Left ventricle myocardium inferior (tissue), 1 donor: ENCODE results near the gene ZNRF2. TPM values are rescaled to one million over a fixed set of nuclear protein-coding genes. Genes with fewer than 3 reads are reported as not detected.

Source experiments
- DNase-seq: peaks from one replicate; pipeline ENCODE4 v3.0.0-alpha.2; 2020
- H3K27ac ChIP-seq: fragments of 200-600 bp; replicated peaks from 2 replicates; pipeline ENCODE4 v1.8.0; 2021
- H3K27me3 ChIP-seq: fragments of 200-600 bp; 2 replicates; pipeline ENCODE4 v1.8.0; 2021; ENCODE audit warnings: low read depth
- H3K36me3 ChIP-seq: fragments of 200-600 bp; 2 replicates; pipeline ENCODE4 v1.8.0; 2021
- H3K4me1 ChIP-seq: fragments of 200-600 bp; 2 replicates; pipeline ENCODE4 v1.8.0; 2021
- H3K4me3 ChIP-seq: fragments of 200-600 bp; 2 replicates; pipeline ENCODE4 v1.8.0; 2021; ENCODE audit warnings: mild to moderate bottlenecking, moderate library complexity
- H3K9me3 ChIP-seq: fragments of 200-600 bp; replicated peaks from 2 replicates; pipeline ENCODE4 v1.8.0; 2021
- intact Hi-C: fragments of 100-400 bp; cut with micrococcal nuclease; formaldehyde crosslinking; loops from one replicate; pipeline ENCODE4 v1.11.0; 2022
- total RNA-seq: library from RNA; stranded (reverse); fragmentation: NEBNext Ultra II Directional; extraction: Animal tissue kit (Norgen Biotek cat#: 25700); gene quantifications from one replicate; pipeline ENCODE4 v1.2.1, GENCODE V29; 2021
- TF ChIP-seq, protein P1 (sequence below): fragments of 200-600 bp; IDR thresholded peaks from 2 replicates; pipeline ENCODE4 v1.8.0; 2021; ENCODE audit warnings: antibody characterized with exemption, mild to moderate bottlenecking, borderline replicate concordance
- donor health status: DM: no; HTN: yes; CAD: no; lungs with severe emphysema.

The ZNRF2 gene
- total RNA-seq, 1 donor from 2014 or later, result 10.9 TPM

DNA sequence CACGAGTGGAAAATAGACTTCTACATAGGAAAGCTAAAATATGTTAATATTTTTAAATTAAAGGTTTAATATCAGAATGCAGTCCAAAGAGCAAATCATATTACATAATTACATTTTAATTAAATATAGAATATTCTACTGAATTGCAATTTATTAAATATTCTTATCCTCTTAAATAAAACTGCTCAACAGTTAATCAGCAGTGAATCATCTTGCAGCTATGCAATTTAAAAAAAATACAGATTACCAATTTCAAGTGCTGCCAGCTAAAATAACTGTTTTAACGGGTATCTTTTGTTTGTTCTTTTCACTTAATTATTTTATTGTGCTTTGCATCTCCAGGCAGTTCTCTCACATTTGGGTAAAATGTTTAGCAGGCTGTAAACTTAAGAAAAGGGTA is 82.2 kb downstream of the ZNRF2 start:
- no peaks in the 10 kb centered on the region for H3K4me1 ChIP-seq
- H3K27me3 ChIP-seq, result no peaks in the 10 kb centered on the region
- intact Hi-C loops, result no loop called here
- H3K36me3 ChIP-seq, result no peaks in the 10 kb centered on the region
- no peaks in the 10 kb centered on the region for H3K9me3 ChIP-seq
- DNase-seq, result no peak
- no peak overlapping the region for H3K27ac ChIP-seq
- TF ChIP-seq, protein P1, sequence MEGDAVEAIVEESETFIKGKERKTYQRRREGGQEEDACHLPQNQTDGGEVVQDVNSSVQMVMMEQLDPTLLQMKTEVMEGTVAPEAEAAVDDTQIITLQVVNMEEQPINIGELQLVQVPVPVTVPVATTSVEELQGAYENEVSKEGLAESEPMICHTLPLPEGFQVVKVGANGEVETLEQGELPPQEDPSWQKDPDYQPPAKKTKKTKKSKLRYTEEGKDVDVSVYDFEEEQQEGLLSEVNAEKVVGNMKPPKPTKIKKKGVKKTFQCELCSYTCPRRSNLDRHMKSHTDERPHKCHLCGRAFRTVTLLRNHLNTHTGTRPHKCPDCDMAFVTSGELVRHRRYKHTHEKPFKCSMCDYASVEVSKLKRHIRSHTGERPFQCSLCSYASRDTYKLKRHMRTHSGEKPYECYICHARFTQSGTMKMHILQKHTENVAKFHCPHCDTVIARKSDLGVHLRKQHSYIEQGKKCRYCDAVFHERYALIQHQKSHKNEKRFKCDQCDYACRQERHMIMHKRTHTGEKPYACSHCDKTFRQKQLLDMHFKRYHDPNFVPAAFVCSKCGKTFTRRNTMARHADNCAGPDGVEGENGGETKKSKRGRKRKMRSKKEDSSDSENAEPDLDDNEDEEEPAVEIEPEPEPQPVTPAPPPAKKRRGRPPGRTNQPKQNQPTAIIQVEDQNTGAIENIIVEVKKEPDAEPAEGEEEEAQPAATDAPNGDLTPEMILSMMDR, result no peak
- no peak overlapping the region for H3K4me3 ChIP-seq

DNA sequence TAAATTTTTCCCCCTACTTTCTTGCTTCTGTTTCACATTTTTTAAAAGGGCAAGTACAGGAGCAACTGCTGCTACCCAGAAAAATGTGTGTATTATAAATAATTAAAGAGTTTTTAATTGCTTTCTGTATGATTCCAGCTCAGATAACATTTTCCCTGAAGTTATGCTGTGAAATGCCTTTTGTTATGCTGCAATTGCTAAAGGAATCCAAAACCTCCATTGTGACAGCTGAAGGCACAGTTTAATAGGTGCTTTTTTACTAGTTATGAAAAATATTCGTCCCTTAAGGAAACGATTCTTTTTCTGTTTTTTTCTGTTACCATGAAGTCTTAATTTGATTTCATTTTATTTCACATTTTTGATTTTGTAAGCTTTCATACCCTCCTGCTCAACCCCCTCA is 83.2 kb downstream of the ZNRF2 start:
- Histone ChIP-seq H3K27me3 (no peaks in the 10 kb centered on the region), H3K36me3 (no peaks in the 10 kb centered on the region), H3K9me3 (no peaks in the 10 kb centered on the region), H3K4me1 (no peaks in the 10 kb centered on the region), H3K4me3 (no peak overlapping the region), H3K27ac (no peak overlapping the region)
- DNase-seq, result no peak
- intact Hi-C loops, result no loop called here
- TF ChIP-seq, protein P1, result no peak

DNA sequence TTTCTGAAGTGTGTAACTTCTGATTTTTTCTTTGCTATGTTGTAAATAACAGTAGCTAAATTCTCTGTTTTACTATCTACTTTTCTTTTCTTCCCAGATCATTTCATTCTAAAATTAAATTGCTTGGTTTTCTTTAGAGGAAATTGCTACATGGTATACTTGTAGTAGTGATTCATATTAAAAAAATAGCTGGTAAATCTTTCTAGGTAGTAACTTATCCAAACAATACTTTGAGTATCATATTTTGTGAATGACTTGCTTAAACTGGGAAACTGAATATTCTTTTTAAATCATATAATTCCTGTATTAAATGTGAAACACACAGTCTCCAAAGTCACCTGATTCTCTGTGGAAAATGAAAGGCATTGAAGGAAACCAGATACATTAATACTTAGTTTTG is 85.5 kb downstream of the ZNRF2 start:
- Histone ChIP-seq H3K9me3 (no peaks in the 10 kb centered on the region), H3K27me3 (no peaks in the 10 kb centered on the region), H3K4me1 (no peaks in the 10 kb centered on the region), H3K36me3 (no peaks in the 10 kb centered on the region), H3K27ac (no peak overlapping the region), H3K4me3 (no peak overlapping the region)
- DNase-seq, result no peak
- intact Hi-C loops, result no loop called here
- TF ChIP-seq, protein P1, result no peak

DNA sequence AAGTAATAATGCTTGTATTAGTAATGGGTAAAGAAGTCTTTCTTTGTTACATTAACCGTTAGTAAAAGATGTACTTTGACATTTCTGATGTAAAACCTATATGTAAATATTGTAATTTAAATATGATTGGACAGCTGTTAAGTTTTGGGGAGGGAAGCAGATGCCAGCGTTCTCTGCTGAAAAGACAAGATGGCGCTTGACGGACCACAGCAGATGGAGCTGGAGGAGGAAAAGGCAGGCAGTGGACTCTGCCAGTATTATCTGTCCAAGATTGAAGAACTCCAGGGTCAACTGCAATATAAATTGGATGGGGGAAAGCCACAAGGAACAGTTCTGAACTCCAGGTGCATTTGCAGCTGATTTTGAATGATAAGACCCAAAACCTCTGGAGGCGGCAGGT is 86.9 kb downstream of the ZNRF2 start:
- intact Hi-C loops, result no loop called here
- DNase-seq, result no peak
- TF ChIP-seq, protein P1, result no peak
- Histone ChIP-seq H3K9me3 (no peaks in the 10 kb centered on the region), H3K27me3 (no peaks in the 10 kb centered on the region), H3K27ac (no peak overlapping the region), H3K36me3 (no peaks in the 10 kb centered on the region), H3K4me3 (no peak overlapping the region), H3K4me1 (no peaks in the 10 kb centered on the region)

DNA sequence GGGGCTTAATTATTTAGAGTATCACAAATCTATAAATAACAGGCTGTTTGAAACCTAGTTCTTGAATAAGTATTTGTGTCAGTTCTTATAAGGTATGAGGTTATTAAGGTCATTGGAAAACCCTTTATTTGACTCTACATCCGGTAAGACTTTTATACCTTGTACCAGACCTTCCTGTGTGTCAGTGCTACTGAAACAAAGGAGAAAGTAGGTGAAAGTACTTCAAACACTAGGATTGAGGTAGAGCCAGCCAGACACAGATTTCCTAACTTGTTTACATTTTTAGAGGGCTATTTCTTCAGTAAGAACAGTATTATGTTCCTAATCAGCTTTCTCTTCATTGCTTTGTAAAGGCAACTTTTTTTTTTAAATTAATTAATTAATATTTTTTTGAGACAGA is 93.9 kb downstream of the ZNRF2 start:
- intact Hi-C loops, result no loop called here

More for the DNA sequence above, 93.9 kb downstream of the ZNRF2 start:
- TF ChIP-seq, protein P1, result no peak
- DNase-seq, result no peak
- peaks cover 18% of the 10 kb centered on the region for H3K9me3 ChIP-seq
- H3K36me3 ChIP-seq, result no peaks in the 10 kb centered on the region
- H3K27ac ChIP-seq, result no peak overlapping the region
- H3K4me1 ChIP-seq, result no peaks in the 10 kb centered on the region
- no peak overlapping the region for H3K4me3 ChIP-seq
- H3K27me3 ChIP-seq, result no peaks in the 10 kb centered on the region
